ENCODE results near the gene COL15A1. TPM values are rescaled to one million over a fixed set of nuclear protein-coding genes. Genes with fewer than 3 reads are reported as not detected.

The COL15A1 gene
- total and polyA plus RNA-seq, 8 donors = 10.7 to 173 (median 27.8) TPM

DNA sequence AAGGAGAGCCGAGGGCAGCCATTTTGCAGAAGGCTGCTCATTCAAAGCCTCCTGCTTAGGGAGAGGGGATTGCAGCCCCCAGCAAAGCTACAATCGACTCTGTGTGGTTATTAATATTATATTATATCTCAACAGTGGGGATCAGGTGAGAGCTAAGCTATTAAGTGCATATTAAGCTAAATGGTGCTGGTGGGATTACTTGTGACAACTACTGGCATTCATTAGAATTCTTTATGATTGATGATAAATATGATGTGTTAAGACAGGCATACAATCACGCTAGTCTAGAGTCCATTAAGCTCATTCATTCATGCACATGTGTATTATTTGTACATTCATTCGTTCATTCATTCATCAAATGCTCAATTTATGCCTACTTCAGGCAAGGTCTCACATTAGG, 23.0 kb downstream of the COL15A1 start:
- no peaks in the 10 kb centered on the region for H3K9me3 ChIP-seq
- no peaks in the 10 kb centered on the region for H3K27me3 ChIP-seq
- DNase-seq = no peak
- H3K36me3 ChIP-seq = no peaks in the 10 kb centered on the region
- TF ChIP-seq EP300 (IDR thresholded peaks at IDR 0.05) (no peak), POLR2A (IDR thresholded peaks at IDR 0.05) (no peak), POLR2AphosphoS5 (IDR thresholded peaks at IDR 0.05) (no peak)
- TF ChIP-seq, protein P1, sequence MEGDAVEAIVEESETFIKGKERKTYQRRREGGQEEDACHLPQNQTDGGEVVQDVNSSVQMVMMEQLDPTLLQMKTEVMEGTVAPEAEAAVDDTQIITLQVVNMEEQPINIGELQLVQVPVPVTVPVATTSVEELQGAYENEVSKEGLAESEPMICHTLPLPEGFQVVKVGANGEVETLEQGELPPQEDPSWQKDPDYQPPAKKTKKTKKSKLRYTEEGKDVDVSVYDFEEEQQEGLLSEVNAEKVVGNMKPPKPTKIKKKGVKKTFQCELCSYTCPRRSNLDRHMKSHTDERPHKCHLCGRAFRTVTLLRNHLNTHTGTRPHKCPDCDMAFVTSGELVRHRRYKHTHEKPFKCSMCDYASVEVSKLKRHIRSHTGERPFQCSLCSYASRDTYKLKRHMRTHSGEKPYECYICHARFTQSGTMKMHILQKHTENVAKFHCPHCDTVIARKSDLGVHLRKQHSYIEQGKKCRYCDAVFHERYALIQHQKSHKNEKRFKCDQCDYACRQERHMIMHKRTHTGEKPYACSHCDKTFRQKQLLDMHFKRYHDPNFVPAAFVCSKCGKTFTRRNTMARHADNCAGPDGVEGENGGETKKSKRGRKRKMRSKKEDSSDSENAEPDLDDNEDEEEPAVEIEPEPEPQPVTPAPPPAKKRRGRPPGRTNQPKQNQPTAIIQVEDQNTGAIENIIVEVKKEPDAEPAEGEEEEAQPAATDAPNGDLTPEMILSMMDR (IDR thresholded peaks at IDR 0.05) = no peak
- H3K4me1 ChIP-seq = peaks cover 0 to 68% (median 52%) of the 10 kb centered on the region in 4 donors
- no peak overlapping the region for H3K4me3 ChIP-seq
- intact Hi-C loops (cut with DNase I; ENCODE audit: low total_unique reads) = loop anchor here (10.0 kb wide), 2 partner anchors 58 to 102 kb away; no protein-coding TSS in a partner anchor
- WGBS, 5 donors = 68 to 82% (median 76%) methylated on average over 4 of the region's 4 CpGs
- H3K27ac ChIP-seq = peak overlapping the region in 4 of 5 donors; percentile 69 to 85 (median 78)

DNA sequence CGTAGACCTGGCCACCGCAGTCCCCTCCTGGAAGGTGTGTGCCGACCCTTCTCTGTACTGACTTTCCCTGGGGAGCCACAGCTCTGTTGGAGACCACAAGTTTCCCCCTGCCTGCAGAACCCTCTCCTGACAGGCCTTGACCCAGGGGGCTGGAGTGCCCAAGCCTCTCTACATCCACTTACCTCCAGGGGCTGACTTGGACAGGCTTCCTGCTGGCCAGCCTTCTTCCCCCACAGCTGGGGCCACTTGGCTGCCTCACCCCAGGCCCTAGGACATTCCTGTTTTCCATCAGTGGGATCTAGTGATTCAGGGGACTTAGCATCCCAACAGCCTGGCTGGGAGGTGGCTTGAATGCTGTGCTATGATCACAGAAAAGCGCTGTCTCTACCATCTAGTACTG, 23.6 kb downstream of the COL15A1 start:
- H3K27me3 ChIP-seq = no peaks in the 10 kb centered on the region
- H3K4me1 ChIP-seq = peaks cover 0 to 64% (median 51%) of the 10 kb centered on the region in 4 donors
- no peak overlapping the region for H3K4me3 ChIP-seq
- TF ChIP-seq EP300 (IDR thresholded peaks at IDR 0.05) (no peak), POLR2AphosphoS5 (IDR thresholded peaks at IDR 0.05) (no peak), POLR2A (IDR thresholded peaks at IDR 0.05) (no peak)
- peak overlapping the region in 3 of 5 donors; percentile 40 to 85 (median 78) for H3K27ac ChIP-seq
- 88 to 96% (median 92%) methylated on average over 4 of the region's 4 CpGs for WGBS, 5 donors
- H3K9me3 ChIP-seq = no peaks in the 10 kb centered on the region
- intact Hi-C loops (cut with DNase I; ENCODE audit: low total_unique reads) = loop anchor here (10.0 kb wide), 2 partner anchors 58 to 102 kb away; no protein-coding TSS in a partner anchor
- no peaks in the 10 kb centered on the region for H3K36me3 ChIP-seq
- no peak for DNase-seq

DNA sequence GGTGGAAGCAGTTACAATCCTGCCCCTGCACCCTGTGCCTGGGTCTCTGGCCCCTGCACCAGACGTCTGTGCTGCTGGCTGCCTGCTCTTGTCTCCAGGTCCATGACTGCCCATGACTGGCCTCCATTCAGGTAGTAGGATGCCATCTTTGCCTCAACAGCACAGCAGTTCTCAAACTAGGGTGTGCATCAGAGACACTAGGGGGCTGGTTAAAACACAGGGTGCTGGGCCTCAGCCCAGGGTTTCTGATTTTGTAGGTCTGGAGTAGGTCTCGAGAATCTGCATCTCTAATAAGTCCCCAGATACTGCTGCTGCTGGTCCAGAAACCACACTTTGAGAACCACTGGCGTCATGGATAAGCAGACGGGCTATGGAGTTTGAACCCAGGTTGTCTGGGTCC, 24.0 kb downstream of the COL15A1 start:
- Histone ChIP-seq H3K27me3 (no peaks in the 10 kb centered on the region), H3K4me1 (peaks cover 0 to 62% (median 51%) of the 10 kb centered on the region in 4 donors), H3K36me3 (no peaks in the 10 kb centered on the region), H3K4me3 (no peak overlapping the region), H3K9me3 (no peaks in the 10 kb centered on the region), H3K27ac (peak overlapping the region in 3 of 5 donors; percentile 40 to 85 (median 78))
- TF ChIP-seq EP300 (IDR thresholded peaks at IDR 0.05) = no peak
- intact Hi-C loops (cut with DNase I; ENCODE audit: low total_unique reads) = loop anchor here (10.0 kb wide), 2 partner anchors 57 to 103 kb away; no protein-coding TSS in a partner anchor
- 72 to 96% (median 91%) methylated on average over 3 to 4 of the region's 4 CpGs for WGBS, 5 donors
- no peak for DNase-seq

DNA sequence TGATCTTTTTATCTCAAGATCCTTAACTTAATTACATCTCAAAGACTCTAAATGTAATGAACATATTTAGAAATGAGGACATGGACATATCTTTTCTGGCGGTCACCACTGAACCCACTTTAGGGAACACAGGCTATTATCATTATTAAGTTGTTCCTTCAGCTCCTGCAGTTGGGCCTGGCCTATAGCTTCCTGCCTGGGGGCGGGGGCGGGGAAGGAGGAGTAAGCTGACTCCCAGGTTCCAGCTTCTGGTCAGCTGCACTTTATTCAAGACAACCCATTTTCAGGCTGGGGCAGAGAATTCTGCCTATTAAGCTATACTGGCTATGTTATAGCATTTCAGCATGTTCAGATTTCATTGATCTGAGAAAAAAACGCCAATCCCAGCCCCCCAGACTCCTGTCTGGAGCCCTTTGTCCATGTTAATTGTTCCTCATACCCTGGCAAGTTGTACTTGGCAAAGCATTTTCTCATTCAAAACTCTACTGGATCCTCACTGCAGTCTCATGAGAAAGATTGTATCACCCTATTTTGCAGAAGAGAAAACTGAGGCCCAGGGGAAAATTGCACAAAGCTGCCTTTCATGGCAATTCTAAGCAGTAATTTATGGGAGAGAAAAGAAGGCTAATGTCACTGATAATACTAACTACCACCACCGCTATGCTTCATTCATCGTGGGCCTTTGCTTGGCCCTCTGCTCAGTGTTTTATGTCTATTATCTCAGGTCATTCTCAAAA, 25.1 kb downstream of the COL15A1 start:
- peak overlapping the region in 2 of 5 donors; percentile 10 to 85 for H3K27ac ChIP-seq
- no peaks in the 10 kb centered on the region for H3K36me3 ChIP-seq
- H3K4me1 ChIP-seq = peaks cover 0 to 62% (median 49%) of the 10 kb centered on the region in 4 donors
- DNase-seq = no peak
- intact Hi-C loops (cut with DNase I; ENCODE audit: low total_unique reads) = loop anchor here (10.0 kb wide), 2 partner anchors 56 to 104 kb away; no protein-coding TSS in a partner anchor
- TF ChIP-seq POLR2A (IDR thresholded peaks at IDR 0.05) = no peak
- no peak for TF ChIP-seq POLR2AphosphoS5 (IDR thresholded peaks at IDR 0.05)
- TF ChIP-seq, protein P1 (IDR thresholded peaks at IDR 0.05) = no peak
- TF ChIP-seq EP300 (IDR thresholded peaks at IDR 0.05) = no peak
- no peaks in the 10 kb centered on the region for H3K27me3 ChIP-seq
- 75 to 89% (median 87%) methylated on average over 6 of the region's 6 CpGs for WGBS, 5 donors
- H3K4me3 ChIP-seq = no peak overlapping the region
- H3K9me3 ChIP-seq = no peaks in the 10 kb centered on the region

DNA sequence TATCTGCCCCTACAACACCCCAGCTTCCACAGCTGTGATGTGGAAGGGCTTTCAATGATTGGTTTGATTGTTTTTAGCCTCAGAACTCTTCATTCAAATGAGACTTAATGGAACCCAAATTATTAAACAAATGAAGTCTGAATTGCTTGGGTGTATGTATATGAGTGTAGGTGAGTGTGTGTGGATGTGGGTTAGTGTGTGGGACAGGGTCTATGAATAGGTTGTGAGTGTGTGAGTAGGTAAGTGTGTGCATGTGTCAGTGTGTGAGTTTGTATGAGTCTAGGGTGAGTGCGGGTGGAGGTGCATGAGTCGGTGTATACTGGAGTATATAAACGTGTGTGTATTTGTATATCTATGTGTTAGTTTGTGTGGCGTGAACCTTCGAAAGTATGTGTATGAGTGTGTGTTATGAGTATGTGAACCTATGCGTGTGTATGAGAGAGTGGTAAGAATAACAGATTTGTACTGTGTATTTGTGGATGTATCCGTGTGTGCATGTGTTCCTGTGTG, 26.9 kb downstream of the COL15A1 start:
- H3K4me3 ChIP-seq = no peak overlapping the region
- peak overlapping the region; percentile 41 to 85 (median 68) for H3K27ac ChIP-seq
- TF ChIP-seq EP300 (IDR thresholded peaks at IDR 0.05) = no peak
- WGBS, 5 donors = 86 to 92% (median 90%) methylated on average over 7 of the region's 7 CpGs
- no peaks in the 10 kb centered on the region for H3K9me3 ChIP-seq
- DNase-seq = no peak
- H3K4me1 ChIP-seq = peaks cover 13 to 64% (median 49%) of the 10 kb centered on the region in 4 donors
- peaks cover 0 to 6% (median 0%) of the 10 kb centered on the region in 3 donors for H3K27me3 ChIP-seq
- no peaks in the 10 kb centered on the region for H3K36me3 ChIP-seq
- intact Hi-C loops (cut with DNase I; ENCODE audit: low total_unique reads) = no loop called here

Measured in stomach (tissue), 9 donors.